HCT116 (cell line): ENCODE measurements around the gene RHBDF1. TPM values are rescaled to one million over a fixed set of nuclear protein-coding genes. Genes with fewer than 3 reads are reported as not detected.

Experiments used
- ATAC-seq: fragments of 200-7000 bp; cut with Tn5 transposase; 2 replicates; pipeline ENCODE4 v1.9.1; 2020; ENCODE audit warnings: mild to moderate bottlenecking, moderate library complexity
- BruUV-seq: library from RNA; stranded (reverse); fragments of 400-500 nt; replicated peaks from 2 replicates; lab custom pipeline; 2021; lab: Mats Ljungman, UMichigan
- CTCF ChIA-PET: fragments of 300-600 bp; sonication (Branson Sonifier 250); formaldehyde crosslinking; loops from one replicate; lab custom pipeline; 2021; ENCODE audit warnings: antibody characterized with exemption; lab: Charles Lee
- POLR2A ChIA-PET: fragments of 300-600, 350-600 bp; sonication (Branson Sonifier 250); formaldehyde crosslinking; loops from one replicate; lab custom pipeline; 2021; ENCODE audit warnings: antibody characterized with exemption; lab: Charles Lee
- RAD21 ChIA-PET, 2 experiments: fragments of 300-600 bp; sonication (Branson Sonifier 250); formaldehyde crosslinking; loops; one replicate each; lab custom pipeline; 2023; ENCODE audit warnings: low total read pairs in 2 of 2; ENCODE audit not compliant: uncharacterized antibody in 2 of 2, unreplicated experiment in 2 of 2, low non-redundant PET in 1 of 2; lab: Charles Lee
- DNase-seq: peaks from one replicate; pipeline ENCODE4 v3.0.0-alpha.2; 2010; ENCODE audit warnings: low read depth, low spot score
- H2AFZ ChIP-seq: fragments of 200-600 bp; shearing (Covaris generic), sonication (generic); 2 replicates; pipeline ENCODE4 v1.6.1; 2017; ENCODE audit warnings: low read depth, mixed run types, mixed read lengths, antibody characterized with exemption, low read length; ENCODE audit not compliant: poor library complexity, severe bottlenecking
- H3K27ac ChIP-seq: 2 replicates; pipeline ENCODE4 v1.5.1; 2012; ENCODE audit warnings: low read depth, low read length
- H3K27me3 ChIP-seq: fragments of 200-600 bp; sonication (generic); 2 replicates; pipeline ENCODE4 v1.6.1; 2016; ENCODE audit warnings: mixed run types, low read length, mixed read lengths; ENCODE audit not compliant: insufficient read depth
- H3K36me3 ChIP-seq, 2 experiments: fragments of 200-500 bp in 1 of 2; fragments of 200-600 bp in 1 of 2; sonication (Bioruptor generic) in 1 of 2; sonication (generic) in 1 of 2; 2 replicates each; pipeline versions ENCODE4 v1.5.1 to v1.6.1; 2014 to 2016; ENCODE audit warnings: low read length in 2 of 2, inconsistent platforms in 1 of 2, mixed read lengths in 1 of 2, mixed run types in 1 of 2; ENCODE audit not compliant: insufficient read depth in 2 of 2, control insufficient read depth in 1 of 2
- H3K4me1 ChIP-seq, 2 experiments: fragments of 200-600 bp in 1 of 2; sonication (generic) in 1 of 2; 2 replicates each; pipeline versions ENCODE4 v1.5.1 to v1.6.1; 2012 to 2017; ENCODE audit warnings: low read length in 2 of 2, inconsistent platforms in 1 of 2, mild to moderate bottlenecking in 1 of 2, mixed read lengths in 1 of 2, mixed run types in 1 of 2, moderate library complexity in 1 of 2; ENCODE audit not compliant: insufficient read depth in 2 of 2, control insufficient read depth in 1 of 2
- H3K4me2 ChIP-seq: fragments of 200-600 bp; sonication (generic); 2 replicates; pipeline ENCODE4 v1.6.1; 2017; ENCODE audit warnings: mixed run types, low read length, mixed read lengths
- H3K4me3 ChIP-seq, 2 experiments: fragments of 200-600 bp in 1 of 2; sonication (generic) in 1 of 2; replicated peaks in 1 of 2; 2 replicates each; pipeline ENCODE4 v1.5.1; 2011 to 2016; ENCODE audit warnings: low read length in 2 of 2, control low read depth in 1 of 2, low read depth in 1 of 2, mild to moderate bottlenecking in 1 of 2, mixed read lengths in 1 of 2, mixed run types in 1 of 2
- H3K79me2 ChIP-seq: fragments of 200-600 bp; sonication (generic); 2 replicates; pipeline ENCODE4 v1.6.1; 2017; ENCODE audit warnings: mild to moderate bottlenecking, mixed run types, low read length, moderate library complexity, mixed read lengths; ENCODE audit not compliant: insufficient read depth
- H3K9ac ChIP-seq: fragments of 200-600 bp; sonication (generic); 2 replicates; pipeline ENCODE4 v1.6.1; 2016; ENCODE audit warnings: low read length, mixed read lengths
- H3K9me2 ChIP-seq: fragments of 200-600 bp; sonication (generic), shearing (Covaris generic); 2 replicates; pipeline ENCODE4 v1.6.1; 2017; ENCODE audit warnings: mixed run types, mild to moderate bottlenecking, moderate library complexity; ENCODE audit not compliant: insufficient read depth
- H3K9me3 ChIP-seq, 2 experiments: fragments of 200-500 bp in 1 of 2; fragments of 200-600 bp in 1 of 2; sonication (Bioruptor generic) in 1 of 2; sonication (generic) in 1 of 2; 2 replicates each; pipeline ENCODE4 v1.6.1; 2014 to 2017; ENCODE audit warnings: low read length in 2 of 2, mixed read lengths in 2 of 2, inconsistent platforms in 1 of 2, low read depth in 1 of 2, mild to moderate bottlenecking in 1 of 2, mixed run types in 1 of 2, moderate library complexity in 1 of 2; ENCODE audit not compliant: control insufficient read depth in 1 of 2, insufficient read depth in 1 of 2
- H4K20me1 ChIP-seq: fragments of 200-600 bp; sonication (generic), shearing (Covaris generic); 2 replicates; pipeline ENCODE4 v1.6.1; 2017; ENCODE audit warnings: mixed run types, mild to moderate bottlenecking, moderate library complexity; ENCODE audit not compliant: insufficient read depth
- EZH2 ChIP-seq: fragments of 200-600 bp; sonication (generic); IDR thresholded peaks from 2 replicates; pipeline ENCODE4 v1.6.1; 2017; ENCODE audit warnings: antibody characterized with exemption, mixed run types
- JUND ChIP-seq: IDR thresholded peaks from 2 replicates; pipeline ENCODE4 v1.6.1; 2012
- POLR2A ChIP-seq: IDR thresholded peaks from 2 replicates; pipeline ENCODE4 v1.7.0; 2011; ENCODE audit warnings: borderline replicate concordance; ENCODE audit not compliant: insufficient read depth, insufficient read length; ENCODE audit errors: extremely low read depth
- RAD21 ChIP-seq: IDR thresholded peaks from 2 replicates; pipeline ENCODE4 v1.6.1; 2012; ENCODE audit warnings: low read depth, mild to moderate bottlenecking
- TCF7L2 ChIP-seq: IDR thresholded peaks from 2 replicates; pipeline ENCODE4 v1.7.0; 2011; ENCODE audit warnings: borderline replicate concordance, inconsistent platforms; ENCODE audit not compliant: insufficient read depth, insufficient read length; ENCODE audit errors: extremely low read depth
- intact Hi-C: fragments of 100-400 bp; cut with micrococcal nuclease; formaldehyde crosslinking; loops from 2 replicates; pipeline ENCODE4 v1.10.0; 2022
- total RNA-seq: library from RNA; stranded (reverse); gene quantifications from one replicate; pipeline ENCODE4 v1.2.1, GENCODE V29; 2021; ENCODE audit not compliant: unreplicated experiment
- TF ChIP-seq, protein P1 (sequence below), 3 experiments: fragments of 200-600 bp in 1 of 3; sonication (generic) in 1 of 3; IDR thresholded peaks in 2 of 3; conservative IDR thresholded peaks in 1 of 3; 2 replicates each; pipeline ENCODE4 v1.5.1; 2012 to 2017; ENCODE audit warnings: low read depth in 2 of 3, low read length in 2 of 3, antibody characterized with exemption in 1 of 3, borderline replicate concordance in 1 of 3, control low read depth in 1 of 3, mild to moderate bottlenecking in 1 of 3, mixed read lengths in 1 of 3, mixed run types in 1 of 3, moderate library complexity in 1 of 3; ENCODE audit not compliant: insufficient read depth in 1 of 3
- TF ChIP-seq, protein P2 (sequence below): IDR thresholded peaks from 2 replicates; pipeline ENCODE4 v1.6.1; 2012; ENCODE audit warnings: low read depth
- TF ChIP-seq, protein P3 (sequence below): IDR thresholded peaks from 2 replicates; pipeline ENCODE4 v1.6.1; 2012

Gene RHBDF1
- total RNA-seq, 1 experiment from 2014 or later = 19.8 TPM

DNA sequence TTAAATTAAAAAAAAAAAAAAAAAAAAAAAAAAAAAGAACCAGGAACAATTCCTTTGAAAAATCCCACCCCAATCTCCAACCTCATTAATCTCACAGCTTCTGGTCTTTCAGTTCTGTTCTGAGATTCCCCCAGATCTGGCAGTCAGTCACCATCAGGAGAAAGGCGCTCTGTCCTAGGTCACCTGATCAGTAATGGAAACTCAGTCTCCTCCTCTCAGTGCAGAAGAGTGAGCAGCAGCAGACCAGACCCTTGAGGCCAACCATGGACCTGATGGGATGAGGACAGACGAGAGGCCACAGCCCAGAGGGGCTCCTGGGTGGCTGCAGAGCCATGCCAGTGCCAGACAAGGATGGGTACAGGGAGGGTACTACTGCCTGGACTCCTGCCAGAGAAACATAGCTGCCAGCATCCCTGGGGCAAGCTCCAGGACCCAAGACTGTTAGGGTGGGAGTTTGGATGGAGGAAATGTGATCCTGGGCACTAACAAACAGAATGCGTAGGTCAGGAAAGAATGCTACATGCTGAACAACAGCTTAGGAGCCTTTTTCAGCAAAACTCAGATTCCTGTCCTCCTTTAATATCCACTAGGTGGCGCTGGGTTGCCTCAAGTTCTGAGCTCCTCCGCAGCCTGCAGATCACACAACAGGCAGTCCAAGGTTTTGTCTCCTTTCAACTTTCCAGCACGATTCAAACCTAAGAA lies 34.3 kb upstream of the RHBDF1 start:
- Histone ChIP-seq H2AFZ (no peak overlapping the region), H3K9me2 (no peaks in the 10 kb centered on the region), H3K9ac (no peak overlapping the region), H3K9me3 (no peaks in the 10 kb centered on the region), H4K20me1 (no peaks in the 10 kb centered on the region), H3K36me3 (no peaks in the 10 kb centered on the region; a peak in 2 of 4 replicates), H3K27ac (no peak overlapping the region), H3K4me1 (peaks cover 0 to 9% of the 10 kb centered on the region in 2 experiments; a peak in 3 of 4 replicates), H3K79me2 (no peaks in the 10 kb centered on the region), H3K4me2 (no peak overlapping the region), H3K4me3 (no peak overlapping the region), H3K27me3 (no peaks in the 10 kb centered on the region)
- no peak for TF ChIP-seq EZH2
- TF ChIP-seq TCF7L2 = no peak
- TF ChIP-seq, protein P1, sequence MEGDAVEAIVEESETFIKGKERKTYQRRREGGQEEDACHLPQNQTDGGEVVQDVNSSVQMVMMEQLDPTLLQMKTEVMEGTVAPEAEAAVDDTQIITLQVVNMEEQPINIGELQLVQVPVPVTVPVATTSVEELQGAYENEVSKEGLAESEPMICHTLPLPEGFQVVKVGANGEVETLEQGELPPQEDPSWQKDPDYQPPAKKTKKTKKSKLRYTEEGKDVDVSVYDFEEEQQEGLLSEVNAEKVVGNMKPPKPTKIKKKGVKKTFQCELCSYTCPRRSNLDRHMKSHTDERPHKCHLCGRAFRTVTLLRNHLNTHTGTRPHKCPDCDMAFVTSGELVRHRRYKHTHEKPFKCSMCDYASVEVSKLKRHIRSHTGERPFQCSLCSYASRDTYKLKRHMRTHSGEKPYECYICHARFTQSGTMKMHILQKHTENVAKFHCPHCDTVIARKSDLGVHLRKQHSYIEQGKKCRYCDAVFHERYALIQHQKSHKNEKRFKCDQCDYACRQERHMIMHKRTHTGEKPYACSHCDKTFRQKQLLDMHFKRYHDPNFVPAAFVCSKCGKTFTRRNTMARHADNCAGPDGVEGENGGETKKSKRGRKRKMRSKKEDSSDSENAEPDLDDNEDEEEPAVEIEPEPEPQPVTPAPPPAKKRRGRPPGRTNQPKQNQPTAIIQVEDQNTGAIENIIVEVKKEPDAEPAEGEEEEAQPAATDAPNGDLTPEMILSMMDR (IDR thresholded peaks at IDR 0.05 in 2 of 3, conservative IDR thresholded peaks at IDR 0.05 in 1 of 3; ENCODE audit: borderline replicate concordance in 1 of 3, insufficient read depth in 1 of 3, low read depth in 2 of 3, low read length in 2 of 3) = peak; percentile 48 to 60 (median 48); a peak in 5 of 6 replicates
- TF ChIP-seq, protein P2, sequence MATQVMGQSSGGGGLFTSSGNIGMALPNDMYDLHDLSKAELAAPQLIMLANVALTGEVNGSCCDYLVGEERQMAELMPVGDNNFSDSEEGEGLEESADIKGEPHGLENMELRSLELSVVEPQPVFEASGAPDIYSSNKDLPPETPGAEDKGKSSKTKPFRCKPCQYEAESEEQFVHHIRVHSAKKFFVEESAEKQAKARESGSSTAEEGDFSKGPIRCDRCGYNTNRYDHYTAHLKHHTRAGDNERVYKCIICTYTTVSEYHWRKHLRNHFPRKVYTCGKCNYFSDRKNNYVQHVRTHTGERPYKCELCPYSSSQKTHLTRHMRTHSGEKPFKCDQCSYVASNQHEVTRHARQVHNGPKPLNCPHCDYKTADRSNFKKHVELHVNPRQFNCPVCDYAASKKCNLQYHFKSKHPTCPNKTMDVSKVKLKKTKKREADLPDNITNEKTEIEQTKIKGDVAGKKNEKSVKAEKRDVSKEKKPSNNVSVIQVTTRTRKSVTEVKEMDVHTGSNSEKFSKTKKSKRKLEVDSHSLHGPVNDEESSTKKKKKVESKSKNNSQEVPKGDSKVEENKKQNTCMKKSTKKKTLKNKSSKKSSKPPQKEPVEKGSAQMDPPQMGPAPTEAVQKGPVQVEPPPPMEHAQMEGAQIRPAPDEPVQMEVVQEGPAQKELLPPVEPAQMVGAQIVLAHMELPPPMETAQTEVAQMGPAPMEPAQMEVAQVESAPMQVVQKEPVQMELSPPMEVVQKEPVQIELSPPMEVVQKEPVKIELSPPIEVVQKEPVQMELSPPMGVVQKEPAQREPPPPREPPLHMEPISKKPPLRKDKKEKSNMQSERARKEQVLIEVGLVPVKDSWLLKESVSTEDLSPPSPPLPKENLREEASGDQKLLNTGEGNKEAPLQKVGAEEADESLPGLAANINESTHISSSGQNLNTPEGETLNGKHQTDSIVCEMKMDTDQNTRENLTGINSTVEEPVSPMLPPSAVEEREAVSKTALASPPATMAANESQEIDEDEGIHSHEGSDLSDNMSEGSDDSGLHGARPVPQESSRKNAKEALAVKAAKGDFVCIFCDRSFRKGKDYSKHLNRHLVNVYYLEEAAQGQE = no peak
- peak; percentile 62 for TF ChIP-seq RAD21
- TF ChIP-seq POLR2A = no peak
- TF ChIP-seq, protein P3, sequence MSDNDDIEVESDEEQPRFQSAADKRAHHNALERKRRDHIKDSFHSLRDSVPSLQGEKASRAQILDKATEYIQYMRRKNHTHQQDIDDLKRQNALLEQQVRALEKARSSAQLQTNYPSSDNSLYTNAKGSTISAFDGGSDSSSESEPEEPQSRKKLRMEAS = no peak
- no peak for TF ChIP-seq JUND
- intact Hi-C loops = loop anchor here (1.0 kb wide), 2 partner anchors 75 to 256 kb away; no protein-coding TSS in a partner anchor
- ChIA-PET POLR2A (no interaction called here), RAD21 (interaction anchor here (0.9 to 1.0 kb wide), 2 partner anchors 255 kb away, joined by 3 to 4 read pairs; no protein-coding TSS in a partner anchor), CTCF (interaction anchor here (1.1 to 1.7 kb wide), 6 partner anchors 10 to 255 kb away, joined by 4 to 21 read pairs (median 8); partner anchors contain the start of gene AXIN1)
- no TSS peak for BruUV-seq
- ATAC-seq = peak; percentile 82
- peak; percentile 34 for DNase-seq
